ENCODE results near the gene TMEM100. TPM values are rescaled to one million over a fixed set of nuclear protein-coding genes. Genes with fewer than 3 reads are reported as not detected.

TMEM100 gene
- total and polyA plus RNA-seq, 2 donors (not counting 1 experiment from before 2014, with no cell fraction given), result 1.7 to 2.2 TPM

DNA sequence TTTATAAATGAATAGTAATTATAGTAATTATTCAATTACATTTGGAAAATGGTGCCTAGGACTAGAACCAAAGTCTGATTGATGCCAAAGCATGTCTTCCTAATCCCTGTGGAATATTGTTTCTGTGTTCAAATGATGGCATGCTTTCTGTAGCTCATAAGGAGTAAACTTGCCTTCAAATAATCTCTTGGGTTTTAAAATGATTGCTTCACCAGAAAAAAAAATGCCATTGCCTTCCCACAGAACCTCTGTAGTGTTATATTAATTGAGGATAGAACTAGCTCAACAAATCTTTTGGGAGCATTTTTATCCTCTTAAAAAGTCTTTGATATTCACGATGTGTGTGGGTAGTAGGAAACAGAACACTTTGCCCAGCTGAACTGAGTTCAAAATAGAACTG, 7.7 kb upstream of the TMEM100 start:
- no peaks in the 10 kb centered on the region for H3K36me3 ChIP-seq (ENCODE audit: control insufficient read depth, insufficient read depth, low read length)
- H4K20me1 ChIP-seq (ENCODE audit: control insufficient read depth, extremely low read depth, insufficient read depth, low read length), result no peaks in the 10 kb centered on the region
- H3K27me3 ChIP-seq (ENCODE audit: control insufficient read depth, insufficient read depth, low read length), result no peaks in the 10 kb centered on the region
- H3K27ac ChIP-seq (ENCODE audit: insufficient read depth, low read length), result no peak overlapping the region
- no peak overlapping the region for H3K4me2 ChIP-seq (ENCODE audit: extremely low read depth, insufficient read depth, low read length)
- H3K4me3 ChIP-seq (replicated peaks in 1 of 4; ENCODE audit: control extremely low read depth in 1 of 4, insufficient read depth in 1 of 4, low read depth in 3 of 4, low read length in 4 of 4), result no peak overlapping the region
- no peaks in the 10 kb centered on the region for H3K79me2 ChIP-seq (ENCODE audit: control insufficient read depth, insufficient read depth, low read length)
- DNase-seq (ENCODE audit: low read depth in 2 of 2), result no peak
- no peak overlapping the region for H2AFZ ChIP-seq (ENCODE audit: low read length)
- H3K9ac ChIP-seq (ENCODE audit: insufficient read depth, low read length), result no peak overlapping the region
- TF ChIP-seq, protein P1, sequence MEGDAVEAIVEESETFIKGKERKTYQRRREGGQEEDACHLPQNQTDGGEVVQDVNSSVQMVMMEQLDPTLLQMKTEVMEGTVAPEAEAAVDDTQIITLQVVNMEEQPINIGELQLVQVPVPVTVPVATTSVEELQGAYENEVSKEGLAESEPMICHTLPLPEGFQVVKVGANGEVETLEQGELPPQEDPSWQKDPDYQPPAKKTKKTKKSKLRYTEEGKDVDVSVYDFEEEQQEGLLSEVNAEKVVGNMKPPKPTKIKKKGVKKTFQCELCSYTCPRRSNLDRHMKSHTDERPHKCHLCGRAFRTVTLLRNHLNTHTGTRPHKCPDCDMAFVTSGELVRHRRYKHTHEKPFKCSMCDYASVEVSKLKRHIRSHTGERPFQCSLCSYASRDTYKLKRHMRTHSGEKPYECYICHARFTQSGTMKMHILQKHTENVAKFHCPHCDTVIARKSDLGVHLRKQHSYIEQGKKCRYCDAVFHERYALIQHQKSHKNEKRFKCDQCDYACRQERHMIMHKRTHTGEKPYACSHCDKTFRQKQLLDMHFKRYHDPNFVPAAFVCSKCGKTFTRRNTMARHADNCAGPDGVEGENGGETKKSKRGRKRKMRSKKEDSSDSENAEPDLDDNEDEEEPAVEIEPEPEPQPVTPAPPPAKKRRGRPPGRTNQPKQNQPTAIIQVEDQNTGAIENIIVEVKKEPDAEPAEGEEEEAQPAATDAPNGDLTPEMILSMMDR (conservative IDR thresholded peaks at IDR 0.05 in 1 of 2, IDR thresholded peaks at IDR 0.05 in 1 of 2; ENCODE audit: low read depth in 1 of 2, low read length in 2 of 2), result no peak
- TF ChIP-seq EZH2 (IDR thresholded peaks at IDR 0.05; ENCODE audit: low read length, missing control alignments), result no peak
- H3K9me3 ChIP-seq (ENCODE audit: control insufficient read depth, insufficient read depth, low read depth, low read length), result no peaks in the 10 kb centered on the region
- peaks cover 46% of the 10 kb centered on the region for H3K4me1 ChIP-seq (ENCODE audit: control insufficient read depth, extremely low read depth, insufficient read depth, low read length)

- H3K79me2 ChIP-seq (ENCODE audit: control insufficient read depth, insufficient read depth, low read length), result no peaks in the 10 kb centered on the region
- no peak overlapping the region for H3K27ac ChIP-seq (ENCODE audit: insufficient read depth, low read length)
- no peak overlapping the region for H3K4me3 ChIP-seq (replicated peaks in 1 of 4; ENCODE audit: control extremely low read depth in 1 of 4, insufficient read depth in 1 of 4, low read depth in 3 of 4, low read length in 4 of 4)
- H3K4me1 ChIP-seq (ENCODE audit: control insufficient read depth, extremely low read depth, insufficient read depth, low read length), result peaks cover 46% of the 10 kb centered on the region
- no peak overlapping the region for H3K9ac ChIP-seq (ENCODE audit: insufficient read depth, low read length)
- H3K36me3 ChIP-seq (ENCODE audit: control insufficient read depth, insufficient read depth, low read length), result no peaks in the 10 kb centered on the region
- H3K27me3 ChIP-seq (ENCODE audit: control insufficient read depth, insufficient read depth, low read length), result no peaks in the 10 kb centered on the region
- no peak for DNase-seq (ENCODE audit: low read depth in 2 of 2)
- TF ChIP-seq EZH2 (IDR thresholded peaks at IDR 0.05; ENCODE audit: low read length, missing control alignments), result no peak
- TF ChIP-seq, protein P1 (conservative IDR thresholded peaks at IDR 0.05 in 1 of 2, IDR thresholded peaks at IDR 0.05 in 1 of 2; ENCODE audit: low read depth in 1 of 2, low read length in 2 of 2), result no peak
- H3K9me3 ChIP-seq (ENCODE audit: control insufficient read depth, insufficient read depth, low read depth, low read length), result no peaks in the 10 kb centered on the region
- H3K4me2 ChIP-seq (ENCODE audit: extremely low read depth, insufficient read depth, low read length), result no peak overlapping the region
- no peaks in the 10 kb centered on the region for H4K20me1 ChIP-seq (ENCODE audit: control insufficient read depth, extremely low read depth, insufficient read depth, low read length)
- H2AFZ ChIP-seq (ENCODE audit: low read length), result no peak overlapping the region
Observed at GRCh38 chr17:55729484-55729883, 6.8 kb upstream of the TMEM100 start.

- Histone ChIP-seq H2AFZ (ENCODE audit: low read length) (peak overlapping the region; percentile 37), H3K4me3 (replicated peaks in 1 of 4; ENCODE audit: control extremely low read depth in 1 of 4, insufficient read depth in 1 of 4, low read depth in 3 of 4, low read length in 4 of 4) (no peak overlapping the region), H3K79me2 (ENCODE audit: control insufficient read depth, insufficient read depth, low read length) (no peaks in the 10 kb centered on the region), H3K9me3 (ENCODE audit: control insufficient read depth, insufficient read depth, low read depth, low read length) (no peaks in the 10 kb centered on the region), H3K27ac (ENCODE audit: insufficient read depth, low read length) (no peak overlapping the region), H4K20me1 (ENCODE audit: control insufficient read depth, extremely low read depth, insufficient read depth, low read length) (no peaks in the 10 kb centered on the region), H3K36me3 (ENCODE audit: control insufficient read depth, insufficient read depth, low read length) (no peaks in the 10 kb centered on the region), H3K27me3 (ENCODE audit: control insufficient read depth, insufficient read depth, low read length) (no peaks in the 10 kb centered on the region), H3K4me2 (ENCODE audit: extremely low read depth, insufficient read depth, low read length) (peak overlapping the region; percentile 18), H3K4me1 (ENCODE audit: control insufficient read depth, extremely low read depth, insufficient read depth, low read length) (peaks cover 45% of the 10 kb centered on the region), H3K9ac (ENCODE audit: insufficient read depth, low read length) (no peak overlapping the region)
- peak in 1 of 2 donors; percentile 33 for DNase-seq (ENCODE audit: low read depth in 2 of 2)
- no peak for TF ChIP-seq EZH2 (IDR thresholded peaks at IDR 0.05; ENCODE audit: low read length, missing control alignments)
- TF ChIP-seq, protein P1 (conservative IDR thresholded peaks at IDR 0.05 in 1 of 2, IDR thresholded peaks at IDR 0.05 in 1 of 2; ENCODE audit: low read depth in 1 of 2, low read length in 2 of 2), result no peak
Observed at GRCh38 chr17:55728833-55729232, 6.2 kb upstream of the TMEM100 start.
